HG03575 (cell line): ENCODE results near the gene CUBN.
"Not testable (repeated sequence)": the region's sequence is repeated elsewhere in the genome, so short reads cannot be mapped to it uniquely, and the experiment has no call there.

ENCODE experiments used
- ATAC-seq: cut with Tn5 transposase; IDR thresholded peaks from one replicate; pipeline ENCODE4 v1.9.1; 2021; ENCODE audit not compliant: unreplicated experiment, insufficient number of reproducible peaks, low FRiP score; ENCODE audit errors: extremely low read depth

CUBN gene

DNA sequence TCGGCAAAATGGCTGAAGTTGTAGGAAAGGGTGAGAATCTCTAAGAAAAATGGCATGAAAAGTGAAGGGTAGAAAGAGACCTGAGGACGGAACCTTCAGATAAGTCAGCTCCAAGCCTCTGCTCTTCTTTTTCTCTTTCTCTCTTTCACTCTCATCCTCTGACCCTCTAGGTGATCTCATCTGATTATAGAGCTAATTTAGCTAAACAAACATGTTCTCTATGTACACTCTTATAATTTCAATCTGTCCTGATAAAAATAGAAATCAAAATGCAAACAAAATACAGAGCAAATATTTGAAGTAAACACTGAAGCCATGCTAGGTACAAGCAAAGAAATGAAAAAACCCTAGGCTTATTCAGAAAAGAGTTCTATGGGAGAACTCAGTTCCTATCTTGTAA lies 14.4 kb upstream of the CUBN start:
- ATAC-seq: no peak

GRCh38 chr10:17143055-17143690 lies 13.6 kb upstream of the CUBN start:
- ATAC-seq: no peak

- no peak for ATAC-seq
Measured at GRCh38 chr10:17141504-17142229, 12.1 kb upstream of the CUBN start.

- ATAC-seq: no peak
Measured at GRCh38 chr10:17140386-17140761, 10.8 kb upstream of the CUBN start.

- ATAC-seq: no peak
Measured at GRCh38 chr10:17138460-17139042, 8.9 kb upstream of the CUBN start.

DNA sequence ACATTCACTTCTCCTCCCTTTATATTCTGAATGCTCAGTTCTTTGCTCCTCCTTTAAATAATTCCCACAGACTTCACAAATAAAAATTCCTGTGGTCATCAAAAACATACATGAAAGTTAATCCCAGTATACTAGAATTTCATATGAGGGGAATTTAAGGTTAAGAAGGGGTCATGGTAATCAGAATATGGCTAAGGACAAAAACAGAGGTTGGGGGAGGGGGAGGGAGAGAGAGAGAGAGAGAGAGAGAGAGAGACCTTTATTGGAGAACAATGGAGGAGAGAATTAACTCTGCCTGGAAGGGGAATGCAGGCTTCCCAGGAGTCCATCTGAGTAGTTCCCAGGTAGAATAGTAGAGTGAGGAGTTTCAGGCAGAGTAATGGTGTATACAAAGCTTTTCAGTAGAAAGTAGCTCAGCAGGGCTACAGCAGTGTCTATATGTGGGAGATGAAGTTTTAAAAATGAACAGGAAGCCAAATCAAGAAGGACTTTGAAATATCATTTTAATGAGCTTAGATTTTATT lies 5.2 kb upstream of the CUBN start:
- ATAC-seq: no peak

DNA sequence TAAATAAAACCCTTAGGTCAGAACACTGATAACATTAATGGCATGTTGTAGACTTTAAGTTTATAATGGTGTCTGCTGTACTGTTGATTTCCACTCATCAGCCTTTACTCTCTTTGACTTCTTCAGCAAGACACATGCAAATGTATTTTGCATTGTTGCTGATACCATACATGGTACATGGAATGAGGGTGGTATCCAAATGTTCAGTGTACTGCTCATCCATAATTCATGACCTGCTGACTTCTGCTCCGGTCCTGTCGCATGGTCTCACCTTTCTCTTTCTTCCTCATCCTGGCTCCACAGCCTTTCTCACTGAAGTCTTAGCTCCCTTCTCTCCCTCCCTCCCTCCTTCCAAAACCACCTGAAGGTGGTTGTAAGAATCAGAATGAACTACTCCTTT lies 4.7 kb upstream of the CUBN start:
- ATAC-seq: no peak

DNA sequence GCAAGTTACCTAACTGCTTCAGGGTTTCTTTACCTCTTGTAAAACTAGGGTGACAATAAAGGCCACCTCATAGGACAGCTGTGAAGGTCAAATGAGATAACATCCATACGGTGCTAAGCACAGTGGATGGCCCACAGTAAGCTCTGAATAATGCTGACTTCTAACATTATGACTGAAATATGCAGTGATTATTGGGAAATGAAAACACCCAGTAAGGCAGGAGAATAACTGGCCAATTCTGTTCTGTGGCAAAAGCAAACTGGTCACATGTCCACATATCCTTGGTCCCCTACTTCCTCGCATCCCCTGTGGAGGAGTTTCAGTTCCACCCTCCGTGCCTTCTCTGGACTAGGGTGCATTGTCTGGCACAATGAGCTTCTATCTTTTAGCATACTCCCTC lies 1.4 kb downstream of the CUBN start:
- ATAC-seq: no peak

DNA sequence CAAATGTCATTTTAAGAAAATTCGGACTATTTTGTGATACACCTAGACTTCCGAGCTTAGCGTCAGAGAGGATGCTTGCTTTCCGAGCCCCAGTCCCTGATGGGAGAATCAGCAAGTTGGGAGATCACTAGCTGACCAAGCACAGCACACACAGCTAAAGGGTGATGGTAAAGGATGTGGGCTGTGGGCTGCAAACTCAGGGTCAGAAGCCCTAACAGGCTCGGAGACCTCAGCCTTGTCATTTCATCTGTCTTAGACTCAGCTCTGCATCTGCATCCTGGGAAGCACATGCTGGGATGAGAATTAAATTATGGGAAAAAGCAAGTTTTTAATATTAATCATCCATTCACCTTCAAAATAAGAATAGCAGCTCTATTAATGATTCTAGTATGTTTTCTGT lies 3.3 kb downstream of the CUBN start:
- ATAC-seq: no peak

DNA sequence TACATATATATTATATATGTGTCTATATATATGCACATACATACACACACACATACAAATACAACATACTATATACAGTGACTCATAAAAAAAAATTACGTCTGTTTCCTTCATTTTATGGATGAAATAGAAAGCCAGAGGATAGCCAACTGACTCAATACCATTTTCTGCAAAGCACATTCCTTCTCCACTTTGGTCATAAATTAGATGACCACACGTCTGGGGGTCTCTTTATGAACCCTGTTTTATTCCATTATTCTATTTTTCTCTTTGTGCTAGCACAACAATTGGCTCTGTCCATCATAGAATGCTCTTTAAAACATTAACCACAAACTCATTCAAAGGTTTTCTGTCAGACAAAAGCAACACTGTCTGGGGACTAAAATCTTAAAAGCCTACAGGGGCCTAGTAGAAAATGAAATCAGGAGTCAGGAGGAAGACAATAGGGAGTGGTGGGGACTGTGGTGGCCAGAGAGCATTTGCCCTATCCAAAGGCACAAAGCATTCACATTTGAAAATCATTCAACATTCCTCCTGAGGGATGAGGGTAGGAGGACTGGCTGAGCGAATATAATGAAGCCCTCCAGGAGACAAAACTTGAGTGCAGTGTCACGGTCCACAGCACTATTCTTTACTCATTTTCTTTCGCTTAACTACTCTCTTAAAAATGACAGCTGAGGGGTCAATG lies 4.3 kb downstream of the CUBN start:
- no peak for ATAC-seq

DNA sequence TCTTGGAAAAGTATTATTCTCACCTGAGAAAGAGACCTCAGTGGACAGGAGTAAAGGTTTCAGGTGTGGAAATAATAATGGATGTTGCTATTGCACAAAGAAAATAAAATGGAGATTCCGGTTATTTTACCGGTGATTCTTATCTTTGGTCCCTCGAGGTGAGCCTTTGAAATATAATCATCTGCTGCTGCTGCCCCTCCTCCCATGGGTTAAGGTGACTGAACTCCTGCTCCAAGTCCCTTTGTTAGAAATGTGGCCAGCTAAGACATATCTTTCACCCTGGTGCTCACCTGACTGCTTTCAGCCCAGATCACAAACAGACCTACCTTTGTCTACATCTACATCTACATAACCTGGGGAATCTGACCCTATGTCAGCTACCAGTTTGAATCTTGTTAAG lies 5.7 kb downstream of the CUBN start:
- no peak for ATAC-seq

- no peak for ATAC-seq
Measured at GRCh38 chr10:17122726-17123661, 6.6 kb downstream of the CUBN start.

GRCh38 chr10:17122052-17122451 lies 7.6 kb downstream of the CUBN start:
- ATAC-seq: no peak

GRCh38 chr10:17120694-17121093 lies 8.9 kb downstream of the CUBN start:
- ATAC-seq: no peak

DNA sequence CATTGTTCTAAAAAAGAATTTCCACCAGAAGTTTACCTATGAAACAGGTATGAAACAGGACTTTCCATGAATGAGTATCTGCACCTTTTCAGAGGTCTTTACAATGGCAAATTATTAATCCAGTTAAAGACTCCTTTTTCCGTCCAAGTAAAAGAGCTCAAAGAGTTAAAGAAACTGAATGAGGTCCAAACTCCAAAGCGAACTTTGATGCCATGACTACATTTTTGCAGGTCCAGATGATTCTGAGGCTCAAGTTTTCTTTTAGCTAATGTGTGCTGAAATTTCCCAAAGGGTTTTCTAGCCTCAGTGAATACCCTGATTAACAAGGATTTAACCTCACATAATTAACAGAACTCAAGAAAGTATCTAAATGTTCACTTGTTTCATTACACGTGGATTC lies 9.8 kb downstream of the CUBN start:
- ATAC-seq: no peak

DNA sequence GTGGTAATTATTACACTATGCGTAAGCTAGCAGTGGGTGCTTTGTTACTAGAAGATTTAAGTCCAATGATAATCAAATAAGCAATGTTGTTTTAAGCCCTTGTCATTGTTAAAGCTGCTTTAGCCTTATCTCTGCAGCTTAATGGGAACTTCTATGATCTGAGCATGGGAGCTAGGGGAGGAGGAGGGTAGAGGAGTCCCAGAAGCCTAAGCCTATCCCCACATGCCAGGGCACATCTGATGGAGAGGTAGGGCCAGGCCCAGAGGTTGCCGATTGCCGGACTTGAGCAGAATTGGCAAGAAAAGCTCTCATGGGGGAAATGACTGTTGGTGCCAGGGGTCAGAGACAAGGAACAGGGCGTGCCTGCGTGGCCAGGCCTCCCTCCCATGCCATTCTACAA lies 13.4 kb downstream of the CUBN start:
- ATAC-seq: no peak

- ATAC-seq: no peak
Measured at GRCh38 chr10:17115683-17116082, 13.9 kb downstream of the CUBN start.

GRCh38 chr10:17114878-17115444 lies 14.7 kb downstream of the CUBN start:
- ATAC-seq: not testable (repeated sequence)
